ENCODE results near the gene ELAVL2.

DNA sequence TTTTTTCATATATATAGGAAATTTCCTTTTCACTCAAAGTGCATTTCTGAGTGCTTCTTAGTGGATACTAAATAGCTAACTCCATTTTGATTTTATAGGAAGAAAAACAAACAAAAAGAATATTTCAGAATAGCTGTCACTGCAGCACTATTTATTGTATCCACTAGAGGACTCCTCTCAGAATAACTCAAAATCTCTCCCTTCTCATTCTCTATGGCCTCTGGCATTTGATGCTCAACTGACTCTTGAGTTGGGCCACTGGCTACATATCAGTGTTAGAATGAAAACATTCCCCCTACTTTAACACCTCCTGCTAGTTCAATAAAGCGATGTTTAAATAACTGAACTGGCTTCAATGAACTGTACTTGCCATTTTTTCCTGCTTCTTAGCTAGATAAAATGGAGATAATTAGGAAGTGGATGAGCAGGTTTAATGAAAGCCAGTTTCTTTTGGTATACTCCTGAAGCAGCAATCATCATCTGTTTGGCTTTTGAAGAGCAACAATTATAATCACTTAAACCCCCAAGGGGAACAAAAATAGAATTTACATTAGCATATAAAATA lies 16.6 kb upstream of the ELAVL2 start:
- TF ChIP-seq, protein P1, sequence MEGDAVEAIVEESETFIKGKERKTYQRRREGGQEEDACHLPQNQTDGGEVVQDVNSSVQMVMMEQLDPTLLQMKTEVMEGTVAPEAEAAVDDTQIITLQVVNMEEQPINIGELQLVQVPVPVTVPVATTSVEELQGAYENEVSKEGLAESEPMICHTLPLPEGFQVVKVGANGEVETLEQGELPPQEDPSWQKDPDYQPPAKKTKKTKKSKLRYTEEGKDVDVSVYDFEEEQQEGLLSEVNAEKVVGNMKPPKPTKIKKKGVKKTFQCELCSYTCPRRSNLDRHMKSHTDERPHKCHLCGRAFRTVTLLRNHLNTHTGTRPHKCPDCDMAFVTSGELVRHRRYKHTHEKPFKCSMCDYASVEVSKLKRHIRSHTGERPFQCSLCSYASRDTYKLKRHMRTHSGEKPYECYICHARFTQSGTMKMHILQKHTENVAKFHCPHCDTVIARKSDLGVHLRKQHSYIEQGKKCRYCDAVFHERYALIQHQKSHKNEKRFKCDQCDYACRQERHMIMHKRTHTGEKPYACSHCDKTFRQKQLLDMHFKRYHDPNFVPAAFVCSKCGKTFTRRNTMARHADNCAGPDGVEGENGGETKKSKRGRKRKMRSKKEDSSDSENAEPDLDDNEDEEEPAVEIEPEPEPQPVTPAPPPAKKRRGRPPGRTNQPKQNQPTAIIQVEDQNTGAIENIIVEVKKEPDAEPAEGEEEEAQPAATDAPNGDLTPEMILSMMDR (IDR thresholded peaks at IDR 0.05; ENCODE audit: low read depth, low read length): no peak
- TF ChIP-seq POLR2A (IDR thresholded peaks at IDR 0.05; ENCODE audit: extremely low read depth, insufficient read length) (no peak), MAX (IDR thresholded peaks at IDR 0.05; ENCODE audit: low read depth, low read length) (no peak), MYC (IDR thresholded peaks at IDR 0.05; ENCODE audit: low read depth, low read length) (no peak)

All from NB4 (cell line).